WTC11 (cell line): ENCODE measurements around the gene TRAF2. TPM values are rescaled to one million over a fixed set of nuclear protein-coding genes. Genes with fewer than 3 reads are reported as not detected.

Experiments
- ATAC-seq: fragments of 200-7000 bp; cut with Tn5 transposase; 2 replicates; pipeline ENCODE4 v1.10.0; 2021; ENCODE audit warnings: mild to moderate bottlenecking, moderate library complexity
- CTCF ChIA-PET: fragments of 300-600 bp; sonication (Branson Sonifier 250); formaldehyde crosslinking; loops from one replicate; lab custom pipeline; 2021; ENCODE audit warnings: antibody characterized with exemption; lab: Charles Lee
- POLR2A ChIA-PET: fragments of 350-600 bp; sonication (Branson Sonifier 250); formaldehyde crosslinking; loops from one replicate; lab custom pipeline; 2021; ENCODE audit warnings: antibody characterized with exemption; lab: Charles Lee
- DNase-seq: peaks from one replicate; pipeline ENCODE4 v3.0.0; 2021; ENCODE audit warnings: low spot score
- H3K27ac Mint-ChIP-seq: 2 replicates; pipeline ENCODE4 v1.8.0; 2021; ENCODE audit warnings: mixed read lengths
- H3K27me3 Mint-ChIP-seq: 2 replicates; pipeline ENCODE4 v1.8.0; 2021; ENCODE audit warnings: low read depth, mild to moderate bottlenecking, moderate library complexity, mixed read lengths
- H3K36me3 Mint-ChIP-seq: 2 replicates; pipeline ENCODE4 v1.8.0; 2021; ENCODE audit warnings: mixed read lengths
- H3K4me1 Mint-ChIP-seq: 2 replicates; pipeline ENCODE4 v1.8.0; 2022; ENCODE audit warnings: mixed read lengths
- H3K4me3 Mint-ChIP-seq: 2 replicates; pipeline ENCODE4 v1.8.0; 2021; ENCODE audit warnings: mild to moderate bottlenecking, moderate library complexity, mixed read lengths
- H3K9me3 Mint-ChIP-seq: 2 replicates; pipeline ENCODE4 v1.8.0; 2021; ENCODE audit warnings: mixed read lengths
- CREB1 ChIP-seq: sonication (generic); formaldehyde crosslinking; IDR thresholded peaks from 2 replicates; pipeline ENCODE4 v1.8.0; 2023; ENCODE audit warnings: mild to moderate bottlenecking, missing genetic modification reagents
- ELF4 ChIP-seq: sonication (generic); formaldehyde crosslinking; IDR thresholded peaks from 2 replicates; pipeline ENCODE4 v1.8.1; 2022; ENCODE audit warnings: low read depth, mild to moderate bottlenecking, moderate library complexity, missing genetic modification reagents
- ESRRA ChIP-seq: sonication (generic); formaldehyde crosslinking; IDR thresholded peaks from 2 replicates; pipeline ENCODE4 v1.8.1; 2022; ENCODE audit warnings: mild to moderate bottlenecking, missing genetic modification reagents, borderline replicate concordance
- FOXP1 ChIP-seq: sonication (generic); formaldehyde crosslinking; IDR thresholded peaks from 2 replicates; pipeline ENCODE4 v1.8.0; 2022; ENCODE audit warnings: missing genetic modification reagents, mild to moderate bottlenecking, moderate library complexity, borderline replicate concordance
- PRRX2 ChIP-seq: fragments of 250-450 bp; sonication (Bioruptor Pico); IDR thresholded peaks from 2 replicates; pipeline ENCODE4 v1.8.0; 2021; ENCODE audit warnings: mild to moderate bottlenecking
- RELA ChIP-seq: sonication (generic); formaldehyde crosslinking; IDR thresholded peaks from 2 replicates; pipeline ENCODE4 v1.8.1; 2022; ENCODE audit warnings: missing genetic modification reagents, mild to moderate bottlenecking, borderline replicate concordance
- SOX15 ChIP-seq: fragments of 250-450 bp; sonication (Bioruptor Pico); IDR thresholded peaks from 2 replicates; pipeline ENCODE4 v1.9.0; 2021; ENCODE audit warnings: mild to moderate bottlenecking
- TEAD1 ChIP-seq: sonication (generic); formaldehyde crosslinking; IDR thresholded peaks from 2 replicates; pipeline ENCODE4 v1.8.0; 2022; ENCODE audit warnings: mild to moderate bottlenecking, missing genetic modification reagents
- TEAD4 ChIP-seq: sonication (generic); formaldehyde crosslinking; IDR thresholded peaks from 2 replicates; pipeline ENCODE4 v1.8.0; 2022; ENCODE audit warnings: mild to moderate bottlenecking, missing genetic modification reagents
- ZNF121 ChIP-seq: sonication (generic); formaldehyde crosslinking; IDR thresholded peaks from 2 replicates; pipeline ENCODE4 v1.8.0; 2023; ENCODE audit warnings: missing genetic modification reagents
- ZNF138 ChIP-seq: sonication (generic); formaldehyde crosslinking; conservative IDR thresholded peaks from 2 replicates; pipeline ENCODE4 v1.8.1; 2022; ENCODE audit warnings: mild to moderate bottlenecking, moderate library complexity, missing genetic modification reagents
- total RNA-seq: library from RNA; stranded (reverse); gene quantifications from 3 replicates; pipeline ENCODE4 v1.2.3, GENCODE V29; 2021
- TF ChIP-seq, protein P1 (sequence below): fragments of 250-450 bp; sonication (Bioruptor Pico); conservative IDR thresholded peaks from 2 replicates; pipeline ENCODE4 v1.9.0; 2021; ENCODE audit warnings: mild to moderate bottlenecking
- TF ChIP-seq, protein P2 (sequence below): fragments of 250-450 bp; sonication (Bioruptor Pico); IDR thresholded peaks from 2 replicates; pipeline ENCODE4 v1.9.0; 2021; ENCODE audit warnings: mild to moderate bottlenecking, borderline replicate concordance
- TF ChIP-seq, protein P3 (sequence below): sonication (generic); formaldehyde crosslinking; IDR thresholded peaks from 2 replicates; pipeline ENCODE4 v1.8.1; 2023; ENCODE audit warnings: mild to moderate bottlenecking, missing genetic modification reagents
- TF ChIP-seq, protein P4 (sequence below): sonication (generic); formaldehyde crosslinking; IDR thresholded peaks from 2 replicates; pipeline ENCODE4 v1.8.1; 2022; ENCODE audit warnings: low read depth, missing genetic modification reagents, borderline replicate concordance
- TF ChIP-seq, protein P5 (sequence below): sonication (generic); formaldehyde crosslinking; IDR thresholded peaks from 2 replicates; pipeline ENCODE4 v1.8.1; 2023; ENCODE audit warnings: mild to moderate bottlenecking, missing genetic modification reagents, moderate library complexity
- TF ChIP-seq, protein P6 (sequence below): sonication (generic); formaldehyde crosslinking; IDR thresholded peaks from 2 replicates; pipeline ENCODE4 v1.8.1; 2022; ENCODE audit warnings: missing genetic modification reagents, borderline replicate concordance

The TRAF2 gene
- total RNA-seq, 1 experiment from 2014 or later, result 55.0 TPM

DNA sequence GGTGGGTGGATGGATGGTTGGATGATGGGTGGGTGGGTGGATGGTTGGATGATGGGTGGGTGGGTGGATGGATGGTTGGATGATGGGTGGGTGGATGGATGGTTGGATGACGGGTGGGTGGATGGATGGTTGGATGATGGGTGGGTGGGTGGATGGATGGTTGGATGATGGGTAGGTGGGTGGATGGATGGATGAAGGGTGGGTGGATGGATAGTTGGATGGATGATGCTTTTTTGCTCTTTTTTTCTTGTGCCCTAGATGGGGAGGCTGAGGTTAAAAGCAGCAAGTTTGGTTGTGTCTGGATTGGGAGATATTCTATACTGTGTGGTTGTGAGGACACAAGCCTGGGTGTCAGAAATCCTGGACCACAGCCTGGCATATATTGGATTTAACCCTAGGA is 71.1 kb downstream of the TRAF2 start:
- DNase-seq (no peak), ATAC-seq (no peak)
- H3K4me1 Mint-ChIP-seq, result no peaks in the 10 kb centered on the region
- H3K9me3 Mint-ChIP-seq, result peaks cover 9% of the 10 kb centered on the region
- POLR2A ChIA-PET, result no interaction called here
- no peaks in the 10 kb centered on the region for H3K36me3 Mint-ChIP-seq
- TF ChIP-seq ELF4 (CRISPR knock-in tag) (no peak), SOX15 (CRISPR knock-in tag) (no peak), TEAD1 (CRISPR knock-in tag) (no peak), PRRX2 (CRISPR knock-in tag) (no peak), ESRRA (CRISPR knock-in tag) (no peak), CREB1 (CRISPR knock-in tag) (no peak), RELA (CRISPR knock-in tag) (no peak), FOXP1 (CRISPR knock-in tag) (no peak), TEAD4 (CRISPR knock-in tag) (no peak), ZNF121 (CRISPR knock-in tag) (no peak), ZNF138 (CRISPR knock-in tag) (no peak)
- TF ChIP-seq, protein P1, sequence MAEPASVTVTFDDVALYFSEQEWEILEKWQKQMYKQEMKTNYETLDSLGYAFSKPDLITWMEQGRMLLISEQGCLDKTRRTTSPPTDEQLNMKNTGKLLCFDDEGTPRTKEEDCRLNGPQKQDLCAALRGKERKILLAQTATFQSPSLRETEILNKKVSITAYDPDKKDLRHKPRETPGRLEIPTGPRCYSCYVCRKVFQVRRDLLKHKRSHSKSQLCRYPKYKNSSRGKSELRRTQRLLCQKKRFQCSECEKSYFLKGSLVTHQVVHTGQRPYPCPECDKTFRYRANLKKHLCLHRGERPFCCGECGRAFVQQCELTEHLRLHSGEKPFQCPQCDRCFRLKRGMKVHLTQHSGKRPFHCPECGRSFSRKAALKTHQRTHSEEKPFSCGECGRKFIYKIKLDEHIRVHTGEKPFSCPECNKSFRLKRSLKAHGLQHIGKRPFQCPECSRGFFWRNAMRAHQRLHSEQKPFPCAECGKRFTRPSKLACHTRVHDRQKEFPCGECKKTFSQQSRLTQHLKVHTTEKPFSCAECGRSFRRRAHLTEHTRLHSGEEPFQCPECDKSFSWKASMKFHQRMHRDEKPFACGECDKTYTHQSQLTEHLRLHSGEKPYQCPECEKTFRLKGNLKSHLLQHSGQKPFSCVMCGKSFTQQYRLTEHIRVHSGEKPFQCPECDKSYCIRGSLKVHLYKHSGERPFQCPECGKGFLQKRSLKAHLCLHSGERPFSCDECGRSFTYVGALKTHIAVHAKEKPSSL (CRISPR knock-in tag), result no peak
- TF ChIP-seq, protein P2, sequence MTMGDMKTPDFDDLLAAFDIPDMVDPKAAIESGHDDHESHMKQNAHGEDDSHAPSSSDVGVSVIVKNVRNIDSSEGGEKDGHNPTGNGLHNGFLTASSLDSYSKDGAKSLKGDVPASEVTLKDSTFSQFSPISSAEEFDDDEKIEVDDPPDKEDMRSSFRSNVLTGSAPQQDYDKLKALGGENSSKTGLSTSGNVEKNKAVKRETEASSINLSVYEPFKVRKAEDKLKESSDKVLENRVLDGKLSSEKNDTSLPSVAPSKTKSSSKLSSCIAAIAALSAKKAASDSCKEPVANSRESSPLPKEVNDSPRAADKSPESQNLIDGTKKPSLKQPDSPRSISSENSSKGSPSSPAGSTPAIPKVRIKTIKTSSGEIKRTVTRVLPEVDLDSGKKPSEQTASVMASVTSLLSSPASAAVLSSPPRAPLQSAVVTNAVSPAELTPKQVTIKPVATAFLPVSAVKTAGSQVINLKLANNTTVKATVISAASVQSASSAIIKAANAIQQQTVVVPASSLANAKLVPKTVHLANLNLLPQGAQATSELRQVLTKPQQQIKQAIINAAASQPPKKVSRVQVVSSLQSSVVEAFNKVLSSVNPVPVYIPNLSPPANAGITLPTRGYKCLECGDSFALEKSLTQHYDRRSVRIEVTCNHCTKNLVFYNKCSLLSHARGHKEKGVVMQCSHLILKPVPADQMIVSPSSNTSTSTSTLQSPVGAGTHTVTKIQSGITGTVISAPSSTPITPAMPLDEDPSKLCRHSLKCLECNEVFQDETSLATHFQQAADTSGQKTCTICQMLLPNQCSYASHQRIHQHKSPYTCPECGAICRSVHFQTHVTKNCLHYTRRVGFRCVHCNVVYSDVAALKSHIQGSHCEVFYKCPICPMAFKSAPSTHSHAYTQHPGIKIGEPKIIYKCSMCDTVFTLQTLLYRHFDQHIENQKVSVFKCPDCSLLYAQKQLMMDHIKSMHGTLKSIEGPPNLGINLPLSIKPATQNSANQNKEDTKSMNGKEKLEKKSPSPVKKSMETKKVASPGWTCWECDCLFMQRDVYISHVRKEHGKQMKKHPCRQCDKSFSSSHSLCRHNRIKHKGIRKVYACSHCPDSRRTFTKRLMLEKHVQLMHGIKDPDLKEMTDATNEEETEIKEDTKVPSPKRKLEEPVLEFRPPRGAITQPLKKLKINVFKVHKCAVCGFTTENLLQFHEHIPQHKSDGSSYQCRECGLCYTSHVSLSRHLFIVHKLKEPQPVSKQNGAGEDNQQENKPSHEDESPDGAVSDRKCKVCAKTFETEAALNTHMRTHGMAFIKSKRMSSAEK (CRISPR knock-in tag), result no peak
- TF ChIP-seq, protein P3, sequence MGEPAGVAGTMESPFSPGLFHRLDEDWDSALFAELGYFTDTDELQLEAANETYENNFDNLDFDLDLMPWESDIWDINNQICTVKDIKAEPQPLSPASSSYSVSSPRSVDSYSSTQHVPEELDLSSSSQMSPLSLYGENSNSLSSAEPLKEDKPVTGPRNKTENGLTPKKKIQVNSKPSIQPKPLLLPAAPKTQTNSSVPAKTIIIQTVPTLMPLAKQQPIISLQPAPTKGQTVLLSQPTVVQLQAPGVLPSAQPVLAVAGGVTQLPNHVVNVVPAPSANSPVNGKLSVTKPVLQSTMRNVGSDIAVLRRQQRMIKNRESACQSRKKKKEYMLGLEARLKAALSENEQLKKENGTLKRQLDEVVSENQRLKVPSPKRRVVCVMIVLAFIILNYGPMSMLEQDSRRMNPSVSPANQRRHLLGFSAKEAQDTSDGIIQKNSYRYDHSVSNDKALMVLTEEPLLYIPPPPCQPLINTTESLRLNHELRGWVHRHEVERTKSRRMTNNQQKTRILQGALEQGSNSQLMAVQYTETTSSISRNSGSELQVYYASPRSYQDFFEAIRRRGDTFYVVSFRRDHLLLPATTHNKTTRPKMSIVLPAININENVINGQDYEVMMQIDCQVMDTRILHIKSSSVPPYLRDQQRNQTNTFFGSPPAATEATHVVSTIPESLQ, result no peak
- TF ChIP-seq, protein P4, sequence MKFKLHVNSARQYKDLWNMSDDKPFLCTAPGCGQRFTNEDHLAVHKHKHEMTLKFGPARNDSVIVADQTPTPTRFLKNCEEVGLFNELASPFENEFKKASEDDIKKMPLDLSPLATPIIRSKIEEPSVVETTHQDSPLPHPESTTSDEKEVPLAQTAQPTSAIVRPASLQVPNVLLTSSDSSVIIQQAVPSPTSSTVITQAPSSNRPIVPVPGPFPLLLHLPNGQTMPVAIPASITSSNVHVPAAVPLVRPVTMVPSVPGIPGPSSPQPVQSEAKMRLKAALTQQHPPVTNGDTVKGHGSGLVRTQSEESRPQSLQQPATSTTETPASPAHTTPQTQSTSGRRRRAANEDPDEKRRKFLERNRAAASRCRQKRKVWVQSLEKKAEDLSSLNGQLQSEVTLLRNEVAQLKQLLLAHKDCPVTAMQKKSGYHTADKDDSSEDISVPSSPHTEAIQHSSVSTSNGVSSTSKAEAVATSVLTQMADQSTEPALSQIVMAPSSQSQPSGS (CRISPR knock-in tag), result no peak
- TF ChIP-seq, protein P5, sequence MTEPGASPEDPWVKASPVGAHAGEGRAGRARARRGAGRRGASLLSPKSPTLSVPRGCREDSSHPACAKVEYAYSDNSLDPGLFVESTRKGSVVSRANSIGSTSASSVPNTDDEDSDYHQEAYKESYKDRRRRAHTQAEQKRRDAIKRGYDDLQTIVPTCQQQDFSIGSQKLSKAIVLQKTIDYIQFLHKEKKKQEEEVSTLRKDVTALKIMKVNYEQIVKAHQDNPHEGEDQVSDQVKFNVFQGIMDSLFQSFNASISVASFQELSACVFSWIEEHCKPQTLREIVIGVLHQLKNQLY (CRISPR knock-in tag), result no peak
- TF ChIP-seq, protein P6, sequence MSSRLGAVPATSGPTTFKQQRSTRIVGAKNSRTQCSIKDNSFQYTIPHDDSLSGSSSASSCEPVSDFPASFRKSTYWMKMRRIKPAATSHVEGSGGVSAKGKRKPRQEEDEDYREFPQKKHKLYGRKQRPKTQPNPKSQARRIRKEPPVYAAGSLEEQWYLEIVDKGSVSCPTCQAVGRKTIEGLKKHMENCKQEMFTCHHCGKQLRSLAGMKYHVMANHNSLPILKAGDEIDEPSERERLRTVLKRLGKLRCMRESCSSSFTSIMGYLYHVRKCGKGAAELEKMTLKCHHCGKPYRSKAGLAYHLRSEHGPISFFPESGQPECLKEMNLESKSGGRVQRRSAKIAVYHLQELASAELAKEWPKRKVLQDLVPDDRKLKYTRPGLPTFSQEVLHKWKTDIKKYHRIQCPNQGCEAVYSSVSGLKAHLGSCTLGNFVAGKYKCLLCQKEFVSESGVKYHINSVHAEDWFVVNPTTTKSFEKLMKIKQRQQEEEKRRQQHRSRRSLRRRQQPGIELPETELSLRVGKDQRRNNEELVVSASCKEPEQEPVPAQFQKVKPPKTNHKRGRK (CRISPR knock-in tag), result no peak
- no peak overlapping the region for H3K27ac Mint-ChIP-seq
- CTCF ChIA-PET, result no interaction called here
- no peak overlapping the region for H3K4me3 Mint-ChIP-seq
- no peaks in the 10 kb centered on the region for H3K27me3 Mint-ChIP-seq
